AG10803 (cell line): ENCODE results near the gene HS2ST1.

Experiments
- DNase-seq: peaks from one replicate; pipeline ENCODE4 v3.0.0; 2010; ENCODE audit warnings: low read depth
- H3K4me3 ChIP-seq: 2 replicates; pipeline ENCODE4 v1.5.1; 2011; ENCODE audit warnings: mild to moderate bottlenecking, low read length, control low read depth
- CTCF ChIP-seq: conservative IDR thresholded peaks from 2 replicates; pipeline ENCODE4 v1.5.1; 2011; ENCODE audit warnings: mild to moderate bottlenecking, low read length, control low read depth, inconsistent platforms

HS2ST1 gene

GRCh38 chr1:87143413-87144135 lies 229.1 kb downstream of the HS2ST1 start:
- TF ChIP-seq CTCF = no peak
- DNase-seq = no peak

GRCh38 chr1:87144316-87144895 lies 230.0 kb downstream of the HS2ST1 start:
- TF ChIP-seq CTCF = no peak

More at GRCh38 chr1:87143413-87144135, 229.1 kb downstream of the HS2ST1 start:
- H3K4me3 ChIP-seq = no peak overlapping the region

GRCh38 chr1:87144981-87145380 lies 230.5 kb downstream of the HS2ST1 start:
- DNase-seq = no peak
- no peak for TF ChIP-seq CTCF
- H3K4me3 ChIP-seq = no peak overlapping the region

More at GRCh38 chr1:87144316-87144895, 230.0 kb downstream of the HS2ST1 start:
- no peak for DNase-seq
- H3K4me3 ChIP-seq = no peak overlapping the region

- H3K4me3 ChIP-seq = no peak overlapping the region
- TF ChIP-seq CTCF = no peak
- DNase-seq = no peak
Measured at GRCh38 chr1:87146538-87146937, 232.1 kb downstream of the HS2ST1 start.

- DNase-seq = no peak
- no peak for TF ChIP-seq CTCF
- no peak overlapping the region for H3K4me3 ChIP-seq
Measured at GRCh38 chr1:87146986-87147385, 232.6 kb downstream of the HS2ST1 start.

- TF ChIP-seq CTCF = no peak
- no peak for DNase-seq
- H3K4me3 ChIP-seq = no peak overlapping the region
Measured at GRCh38 chr1:87147851-87148250, 233.4 kb downstream of the HS2ST1 start.

- H3K4me3 ChIP-seq = no peak overlapping the region
- no peak for DNase-seq
- TF ChIP-seq CTCF = no peak
Measured at GRCh38 chr1:87148661-87149060, 234.2 kb downstream of the HS2ST1 start.
